Pancreas (tissue), 10 donors: ENCODE data around the gene TFR2. TPM values are rescaled to one million over a fixed set of nuclear protein-coding genes. Genes with fewer than 3 reads are reported as not detected.

Source experiments
- ATAC-seq, 4 donors: fragments of 200-7000 bp; cut with Tn5 transposase; one replicate each; pipeline versions ENCODE4 v1.8.0 to v1.9.1; 2020; ENCODE audit warnings: mild to moderate bottlenecking in 4 of 4, moderate library complexity in 4 of 4
- DNase-seq, 6 donors: peaks; one replicate each; pipeline ENCODE4 v3.0.0-alpha.2; 2020
- FAIRE-seq: peaks from 2 replicates; lab custom pipeline; 2012; peaks lifted over from hg19 to GRCh38; lab: Jason Lieb, UNC
- H3K27ac ChIP-seq, 4 donors: fragments of 200-600 bp; sonication (generic); 1 replicate in 3 of 4; 2 replicates in 1 of 4; pipeline versions ENCODE4 v1.5.0 to v1.8.0; 2020
- H3K27me3 ChIP-seq, 4 donors: fragments of 200-600 bp; one replicate each; pipeline ENCODE4 v1.8.0; 2021
- H3K36me3 ChIP-seq, 3 donors: fragments of 200-600 bp; sonication (generic) in 1 of 3; one replicate each; pipeline versions ENCODE4 v1.5.0 to v1.8.0; 2020 to 2021
- H3K4me1 ChIP-seq, 3 donors: fragments of 200-600 bp; one replicate each; pipeline ENCODE4 v1.8.0; 2021
- H3K4me3 ChIP-seq, 4 donors: fragments of 200-600 bp; sonication (generic) in 2 of 4; one replicate each; pipeline versions ENCODE4 v1.5.0 to v1.8.0; 2020 to 2021
- H3K9me3 ChIP-seq, 4 donors: fragments of 200-600 bp; one replicate each; pipeline ENCODE4 v1.8.0; 2021
- WGBS, 2 donors: extraction: QIAGEN DNeasy Blood & Tissue Kit; methylation state at CpG; one replicate each; pipeline ENCODE4 v1.1.7; 2013; 5-methylcytosine and 5-hydroxymethylcytosine counted together
- intact Hi-C, 3 donors: fragments of 100-400 bp; cut with DNase I; formaldehyde crosslinking; loops; one replicate each; pipeline versions ENCODE4 v1.11.1 to v1.14.2; 2022
- polyA plus RNA-seq, 2 donors: library from polyadenylated mRNA; stranded (reverse); fragments of 200-250 nt; gene quantifications; one replicate each; pipeline ENCODE4 v1.2.3, GENCODE V29; 2013
- total RNA-seq, 6 donors: library from RNA; stranded (reverse); fragmentation: NEBNext Ultra II Directional in 4 of 6; extraction: Animal tissue kit (Norgen Biotek cat#: 25700) in 4 of 6; gene quantifications; one replicate each; pipeline versions ENCODE4 v1.2.1 to v1.2.4, GENCODE V29; 2021 to 2023
- TF ChIP-seq, protein P1 (sequence below), 4 donors: fragments of 200-600 bp; sonication (generic) in 3 of 4; IDR thresholded peaks; one replicate each; pipeline versions ENCODE4 v1.5.0 to v1.8.0; 2021; ENCODE audit warnings: antibody characterized with exemption in 4 of 4
- donor health status: healthy with polysubstance abuse.
- donor health status: DM: no; HTN: no; CAD: no; lungs with moderate emphysema.
- donor health status: DM: no; HTN: no; CAD: no.
- donor health status: control.
- donor health status: control.
- donor health status: Bipolar disorder and iron deficiency.
- donor health status: DM: yes; HTN: yes; CAD: no.
- donor health status: DM: no; HTN: no; CAD: no.
- donor health status: DM: no; HTN: no; CAD: no.
- donor health status: DM: yes; HTN: yes; CAD: no.

Gene TFR2
- total and polyA plus RNA-seq, 8 donors = 0.28 to 1.2 (median 1.0) TPM

DNA sequence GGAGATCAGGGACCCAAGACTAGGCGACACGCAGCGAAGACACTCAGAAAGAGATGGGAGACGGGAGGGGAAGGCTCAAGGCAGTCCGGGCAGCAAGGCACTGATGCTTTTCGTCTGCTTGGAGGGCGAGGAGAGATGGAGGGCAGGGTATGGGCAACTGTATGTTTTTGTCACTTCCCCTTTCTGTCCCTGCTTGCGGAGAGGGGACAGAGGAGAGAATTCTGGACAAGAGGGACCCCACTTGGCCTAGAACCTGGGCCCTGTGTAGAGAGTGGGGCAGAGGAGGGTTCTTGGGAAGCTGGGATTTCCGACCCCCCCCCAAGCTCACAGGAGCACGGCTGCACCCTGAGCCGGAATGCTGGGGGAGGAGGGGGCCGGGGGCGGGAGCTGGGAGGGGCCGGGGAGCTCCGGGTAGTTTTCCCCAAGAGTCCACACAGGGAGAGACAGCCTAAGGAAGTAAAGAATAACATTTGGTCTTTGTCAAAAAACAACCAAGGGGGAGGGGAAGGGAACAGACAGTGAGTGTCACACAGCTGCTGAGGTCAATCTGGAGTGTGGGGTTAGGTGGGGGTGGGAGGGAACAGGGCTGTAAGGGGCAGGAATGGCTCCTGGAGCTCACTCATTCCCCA is 57.2 kb downstream of the TFR2 start:
- Histone ChIP-seq H3K4me3 (peak overlapping the region in 3 of 4 donors; percentile 85 to 100 (median 99)), H3K9me3 (no peaks in the 10 kb centered on the region), H3K4me1 (peaks cover 19 to 28% (median 24%) of the 10 kb centered on the region in 3 donors), H3K36me3 (peaks cover 3 to 22% (median 13%) of the 10 kb centered on the region in 3 donors), H3K27me3 (no peaks in the 10 kb centered on the region), H3K27ac (peak overlapping the region; percentile 98 to 100 (median 99))
- no peak for FAIRE-seq
- TF ChIP-seq, protein P1, sequence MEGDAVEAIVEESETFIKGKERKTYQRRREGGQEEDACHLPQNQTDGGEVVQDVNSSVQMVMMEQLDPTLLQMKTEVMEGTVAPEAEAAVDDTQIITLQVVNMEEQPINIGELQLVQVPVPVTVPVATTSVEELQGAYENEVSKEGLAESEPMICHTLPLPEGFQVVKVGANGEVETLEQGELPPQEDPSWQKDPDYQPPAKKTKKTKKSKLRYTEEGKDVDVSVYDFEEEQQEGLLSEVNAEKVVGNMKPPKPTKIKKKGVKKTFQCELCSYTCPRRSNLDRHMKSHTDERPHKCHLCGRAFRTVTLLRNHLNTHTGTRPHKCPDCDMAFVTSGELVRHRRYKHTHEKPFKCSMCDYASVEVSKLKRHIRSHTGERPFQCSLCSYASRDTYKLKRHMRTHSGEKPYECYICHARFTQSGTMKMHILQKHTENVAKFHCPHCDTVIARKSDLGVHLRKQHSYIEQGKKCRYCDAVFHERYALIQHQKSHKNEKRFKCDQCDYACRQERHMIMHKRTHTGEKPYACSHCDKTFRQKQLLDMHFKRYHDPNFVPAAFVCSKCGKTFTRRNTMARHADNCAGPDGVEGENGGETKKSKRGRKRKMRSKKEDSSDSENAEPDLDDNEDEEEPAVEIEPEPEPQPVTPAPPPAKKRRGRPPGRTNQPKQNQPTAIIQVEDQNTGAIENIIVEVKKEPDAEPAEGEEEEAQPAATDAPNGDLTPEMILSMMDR (IDR thresholded peaks at IDR 0.05) = no peak
- ATAC-seq = no peak
- intact Hi-C loops = no loop called here
- DNase-seq = peak in 1 of 6 donors; percentile 31
- WGBS, 2 donors = 42 to 47% methylated on average over 15 of the region's 15 CpGs

DNA sequence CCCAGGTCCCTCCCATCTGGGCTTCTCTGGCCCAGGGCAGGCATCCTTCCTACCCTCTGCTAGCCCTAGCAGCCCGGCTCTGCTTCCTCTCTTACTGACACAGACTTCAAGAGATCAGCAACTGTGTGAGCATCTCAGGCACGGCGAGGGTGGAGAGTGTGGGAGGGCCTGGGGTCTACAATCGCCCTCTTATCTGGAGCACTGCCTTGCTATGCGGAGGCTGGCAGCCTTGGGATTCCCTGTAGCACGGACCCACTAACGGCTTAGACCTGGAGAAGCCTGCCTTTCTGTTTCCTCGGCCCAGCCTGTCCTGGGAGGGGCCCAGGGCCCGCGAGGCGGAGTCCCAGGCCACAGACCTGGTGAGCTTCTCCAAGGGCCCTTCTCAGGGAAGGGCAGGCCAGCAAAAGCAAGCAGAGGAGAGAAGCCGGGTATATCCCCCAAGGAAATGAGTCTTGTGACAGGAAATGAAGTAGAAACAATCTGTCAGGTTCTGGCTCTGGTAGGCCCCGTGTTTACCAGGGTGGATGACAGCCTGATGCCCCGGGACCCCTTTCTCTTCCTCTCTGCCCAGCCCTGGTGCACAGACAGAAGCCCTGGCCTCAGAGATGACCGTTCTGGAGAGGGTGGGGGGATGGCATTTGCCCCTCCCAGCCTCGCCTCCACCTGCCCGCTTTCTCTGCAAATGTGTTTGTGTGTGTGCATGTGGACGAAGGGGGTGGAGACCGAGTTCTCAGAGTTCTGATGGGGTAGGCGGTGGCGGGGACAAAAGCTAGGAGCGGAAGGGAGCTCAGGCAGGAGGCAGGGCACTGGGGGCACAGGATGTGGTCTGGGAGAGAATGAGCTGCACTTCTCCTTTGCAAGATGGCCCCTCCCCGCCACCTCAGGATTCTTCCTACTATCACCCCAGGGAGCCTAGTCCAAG is 58.0 kb downstream of the TFR2 start:
- Histone ChIP-seq H3K4me3 (peak overlapping the region in 2 of 4 donors; percentile 85 to 100), H3K27ac (peak overlapping the region; percentile 98 to 100 (median 99)), H3K36me3 (peaks cover 3 to 25% (median 17%) of the 10 kb centered on the region in 3 donors), H3K4me1 (peaks cover 19 to 28% (median 24%) of the 10 kb centered on the region in 3 donors), H3K9me3 (no peaks in the 10 kb centered on the region), H3K27me3 (no peaks in the 10 kb centered on the region)
- intact Hi-C loops = no loop called here
- DNase-seq (peak in 4 of 6 donors; percentile 6 to 74 (median 68)), ATAC-seq (no peak), FAIRE-seq (no peak)
- TF ChIP-seq, protein P1 (IDR thresholded peaks at IDR 0.05) = no peak
- WGBS, 2 donors = 34 to 38% methylated on average over 23 of the region's 23 CpGs

DNA sequence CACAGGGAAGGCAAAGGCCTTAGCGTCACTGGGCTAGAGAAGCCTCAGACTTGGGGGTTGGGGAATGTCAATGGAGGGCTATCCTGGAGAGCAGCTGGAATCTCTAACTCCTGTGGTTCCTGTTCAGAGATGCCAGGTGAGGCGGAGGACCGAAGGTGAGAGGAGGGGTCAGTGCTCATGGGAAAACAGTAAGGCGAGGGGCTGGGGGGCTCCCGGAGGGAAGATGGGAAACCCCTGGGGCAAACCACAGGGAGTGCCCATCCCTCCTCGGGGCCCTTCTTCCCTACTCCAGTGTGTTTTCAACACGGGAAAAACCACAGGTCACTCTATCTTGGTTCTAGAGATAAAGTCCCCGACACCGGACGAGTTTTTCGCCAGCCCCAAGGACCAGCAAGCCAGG is 58.7 kb downstream of the TFR2 start:
- TF ChIP-seq, protein P1 (IDR thresholded peaks at IDR 0.05) = no peak
- H3K4me1 ChIP-seq = peaks cover 19 to 28% (median 24%) of the 10 kb centered on the region in 3 donors
- DNase-seq = peak in 2 of 6 donors; percentile 41 to 66
- no peaks in the 10 kb centered on the region for H3K9me3 ChIP-seq
- peak overlapping the region in 2 of 4 donors; percentile 85 to 100 for H3K4me3 ChIP-seq
- ATAC-seq = no peak
- H3K27me3 ChIP-seq = no peaks in the 10 kb centered on the region
- 25 to 26% methylated on average over 11 of the region's 11 CpGs for WGBS, 2 donors
- peak overlapping the region; percentile 62 to 100 (median 86) for H3K27ac ChIP-seq
- intact Hi-C loops = no loop called here
- H3K36me3 ChIP-seq = peaks cover 6 to 33% (median 25%) of the 10 kb centered on the region in 3 donors
- no peak for FAIRE-seq

DNA sequence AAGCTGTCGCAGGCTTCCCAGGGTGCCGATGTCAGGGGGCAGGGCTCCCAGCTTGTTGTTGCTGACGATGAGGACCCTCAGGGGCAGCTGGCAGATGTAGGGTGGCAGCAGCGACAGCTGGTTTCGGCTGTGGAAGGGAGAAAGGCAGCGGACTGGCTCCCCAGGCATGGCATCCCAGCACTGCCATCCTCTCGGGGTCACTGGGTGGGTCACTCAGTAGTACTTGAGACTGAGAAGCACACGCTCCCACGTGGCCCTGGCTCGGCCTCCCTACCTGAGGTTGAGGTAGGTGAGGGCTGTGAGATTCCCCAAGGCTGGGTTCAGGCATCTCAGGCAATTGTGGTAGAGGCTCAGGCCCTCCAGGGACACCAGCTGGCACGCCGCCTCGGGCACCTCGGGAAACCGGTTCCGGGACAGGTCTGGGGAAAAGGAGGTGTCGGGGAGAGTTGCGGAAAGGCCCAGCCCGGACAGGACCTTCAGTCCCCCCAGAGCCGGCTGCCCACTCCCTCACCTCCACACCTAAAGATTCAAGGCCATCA is 59.2 kb downstream of the TFR2 start:
- peaks cover 7 to 38% (median 26%) of the 10 kb centered on the region in 3 donors for H3K36me3 ChIP-seq
- H3K4me3 ChIP-seq = peak overlapping the region in 2 of 4 donors; percentile 85 to 100
- DNase-seq (peak; percentile 80 to 91 (median 85)), ATAC-seq (peak in 1 of 4 donors; percentile 2), FAIRE-seq (no peak)
- intact Hi-C loops = no loop called here
- H3K27ac ChIP-seq = peak overlapping the region; percentile 62 to 100 (median 86)
- WGBS, 2 donors = 35 to 36% methylated on average over 18 to 20 of the region's 20 CpGs
- TF ChIP-seq, protein P1 (IDR thresholded peaks at IDR 0.05) = no peak
- no peaks in the 10 kb centered on the region for H3K27me3 ChIP-seq
- peaks cover 19 to 28% (median 24%) of the 10 kb centered on the region in 3 donors for H3K4me1 ChIP-seq
- no peaks in the 10 kb centered on the region for H3K9me3 ChIP-seq
